ENCODE measurements around the gene VAX1.

- TF ChIP-seq POLR2AphosphoS5 (IDR thresholded peaks at IDR 0.05; ENCODE audit: low read depth, low read length): no peak
- TF ChIP-seq TAF1 (IDR thresholded peaks at IDR 0.05; ENCODE audit: borderline replicate concordance, insufficient read depth, low read length): no peak
Measured at GRCh38 chr10:117152668-117153067, 14.6 kb upstream of the VAX1 start.
